Measurements from ENCODE around the gene RPSA. TPM values are rescaled to one million over a fixed set of nuclear protein-coding genes. Genes with fewer than 3 reads are reported as not detected.

RPSA gene
- total and polyA plus RNA-seq, 9 of the 15 experiments (the other 6 are each of a cell fraction or from before 2014, with no cell fraction given) = 2,290 to 4,272 (median 2,730) TPM

- no TSS peak for BruUV-seq (replicated peaks)
- peak overlapping the region; percentile 83 for H3K4me2 ChIP-seq (ENCODE audit: insufficient read depth, low read length)
- intact Hi-C loops (cut with micrococcal nuclease) (loop anchor here (1.0 to 10.0 kb wide), 2 partner anchors 22 to 1071 kb away; partner anchors contain the start of genes RPL14 and RPSA), in situ Hi-C loops (cut with MboI) (loop anchor here (10.0 kb wide), 1 partner anchor 259 kb away; no protein-coding TSS in a partner anchor)
- H3K4me3 ChIP-seq = peak overlapping the region; percentile 69
- ChIA-PET CTCF (ENCODE audit: low intra/inter-chr PET ratio) (interaction anchor here (0.7 kb wide), 1 partner anchor 554 kb away, joined by 3 read pairs; no protein-coding TSS in a partner anchor), POLR2A (interaction anchor here (0.6 to 2.1 kb wide), 9 partner anchors 8 to 925 kb away, joined by 3 to 17 read pairs (median 3); partner anchors contain the start of genes EIF1B and RPSA)
- H4K20me1 ChIP-seq (replicated peaks; ENCODE audit: control insufficient read depth, insufficient read depth, low read length) = peaks cover 27% of the 10 kb centered on the region
- H3K79me2 ChIP-seq (ENCODE audit: control insufficient read depth, insufficient read depth, low read length) = peaks cover 59% of the 10 kb centered on the region
- under 1% methylated on average over 65 of the region's 66 CpGs for WGBS (ENCODE audit: insufficient coverage, low coverage, missing lambda C conversion rate)
- DNase-seq (ENCODE audit: extremely low read depth in 1 of 4, low spot score in 3 of 4) (peak; percentile 98 to 100 (median 99)), ATAC-seq (peak; percentile 92), FAIRE-seq (peak; percentile 80)
- H2AFZ ChIP-seq (ENCODE audit: low read depth, low read length) = peak overlapping the region; percentile 93
- no peaks in the 10 kb centered on the region for H3K9me3 ChIP-seq (replicated peaks; ENCODE audit: control insufficient read depth, insufficient read depth, low read depth, low read length)
- H3K9ac ChIP-seq (ENCODE audit: insufficient read depth in 1 of 2, low read depth in 2 of 2, low read length in 2 of 2) = peak overlapping the region; percentile 79 to 94
- H3K27ac ChIP-seq (ENCODE audit: extremely low read depth, low read depth, low read length) = peak overlapping the region; percentile 85
- H3K9me1 ChIP-seq (ENCODE audit: control insufficient read depth, insufficient read depth, low read length) = peaks cover 11% of the 10 kb centered on the region
- H3K27me3 ChIP-seq (ENCODE audit: control insufficient read depth in 2 of 2, insufficient read depth in 2 of 2, low read length in 2 of 2) = peaks cover 3 to 4% of the 10 kb centered on the region in 2 experiments; a peak in 2 of 5 replicates
- H3K36me3 ChIP-seq (ENCODE audit: control insufficient read depth, insufficient read depth, low read length) = peaks cover 11% of the 10 kb centered on the region
- H3K4me1 ChIP-seq (replicated peaks in 1 of 2; ENCODE audit: control insufficient read depth in 2 of 2, insufficient read depth in 2 of 2, low read length in 2 of 2) = peaks cover 47 to 52% of the 10 kb centered on the region in 2 experiments
- TF ChIP-seq POLR2B (IDR thresholded peaks at IDR 0.05; ENCODE audit: low read depth, partially characterized antibody) (peak; percentile 51), TBP (optimal IDR thresholded peaks at IDR 0.05; ENCODE audit: low read depth, low read length) (peak; percentile 93), ZNF143 (CRISPR knock-in tag; IDR thresholded peaks at IDR 0.05) (no peak), KLF16 (IDR thresholded peaks at IDR 0.05) (no peak), ZNF77 (CRISPR knock-in tag; IDR thresholded peaks at IDR 0.05) (no peak), PCBP1 (IDR thresholded peaks at IDR 0.05; ENCODE audit: low read depth, low read length, poor library complexity, severe bottlenecking) (peak; percentile 89), TGIF2 (CRISPR knock-in tag; IDR thresholded peaks at IDR 0.05) (peak; percentile 84; the same call in 1 of the 2 replicates), ZBTB9 (CRISPR knock-in tag; IDR thresholded peaks at IDR 0.05) (peak; percentile 50), MTA3 (IDR thresholded peaks at IDR 0.05; ENCODE audit: borderline replicate concordance) (peak; percentile 51; the same call in 1 of the 2 replicates), CAMTA2 (CRISPR knock-in tag; conservative IDR thresholded peaks at IDR 0.05) (0 out of 2 replicates have a peak, but pooled peaks have one; percentile 24), ZNF212 (CRISPR knock-in tag; IDR thresholded peaks at IDR 0.05) (no peak; the same call in none of the 2 replicates), SRSF7 (optimal IDR thresholded peaks at IDR 0.05; ENCODE audit: low read depth, low read length) (no peak), SNIP1 (IDR thresholded peaks at IDR 0.05; ENCODE audit: low read depth) (no peak), CCNT2 (IDR thresholded peaks at IDR 0.05; ENCODE audit: borderline replicate concordance, extremely low read depth, insufficient read length, low read depth, low read length) (peak; percentile 85), ZNF655 (CRISPR knock-in tag; IDR thresholded peaks at IDR 0.05) (no peak), ARHGAP35 (IDR thresholded peaks at IDR 0.05; ENCODE audit: partially characterized antibody) (no peak)
- TF ChIP-seq, protein P1, sequence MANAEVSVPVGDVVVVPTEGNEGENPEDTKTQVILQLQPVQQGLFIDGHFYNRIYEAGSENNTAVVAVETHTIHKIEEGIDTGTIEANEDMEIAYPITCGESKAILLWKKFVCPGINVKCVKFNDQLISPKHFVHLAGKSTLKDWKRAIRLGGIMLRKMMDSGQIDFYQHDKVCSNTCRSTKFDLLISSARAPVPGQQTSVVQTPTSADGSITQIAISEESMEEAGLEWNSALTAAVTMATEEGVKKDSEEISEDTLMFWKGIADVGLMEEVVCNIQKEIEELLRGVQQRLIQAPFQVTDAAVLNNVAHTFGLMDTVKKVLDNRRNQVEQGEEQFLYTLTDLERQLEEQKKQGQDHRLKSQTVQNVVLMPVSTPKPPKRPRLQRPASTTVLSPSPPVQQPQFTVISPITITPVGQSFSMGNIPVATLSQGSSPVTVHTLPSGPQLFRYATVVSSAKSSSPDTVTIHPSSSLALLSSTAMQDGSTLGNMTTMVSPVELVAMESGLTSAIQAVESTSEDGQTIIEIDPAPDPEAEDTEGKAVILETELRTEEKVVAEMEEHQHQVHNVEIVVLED (CRISPR knock-in tag; IDR thresholded peaks at IDR 0.05) = peak; percentile 45; the same call in 1 of the 2 replicates
Measured at GRCh38 chr3:39383881-39384664, 22.4 kb upstream of the RPSA start.
